Esophagus (tissue), 2 donors: ENCODE measurements around the gene RAB8A. TPM values are rescaled to one million over a fixed set of nuclear protein-coding genes. Genes with fewer than 3 reads are reported as not detected.

ENCODE experiments used
- H3K27ac ChIP-seq, 2 donors: one replicate each; pipeline ENCODE4 v1.5.1; 2013; ENCODE audit warnings: low read depth in 2 of 2, mild to moderate bottlenecking in 2 of 2, inconsistent platforms in 1 of 2, low read length in 1 of 2, moderate library complexity in 1 of 2
- H3K27me3 ChIP-seq, 2 donors: one replicate each; pipeline ENCODE4 v1.6.1; 2013; ENCODE audit warnings: low read length in 2 of 2, control low read depth in 1 of 2, mild to moderate bottlenecking in 1 of 2; ENCODE audit not compliant: insufficient read depth in 2 of 2, control insufficient read depth in 1 of 2
- H3K36me3 ChIP-seq, 2 donors: one replicate each; pipeline ENCODE4 v1.6.1; 2013; ENCODE audit warnings: low read length in 1 of 2; ENCODE audit not compliant: control insufficient read depth in 2 of 2, insufficient read depth in 2 of 2
- H3K4me1 ChIP-seq, 2 donors: one replicate each; pipeline ENCODE4 v1.6.1; 2013; ENCODE audit warnings: low read length in 1 of 2; ENCODE audit not compliant: control insufficient read depth in 2 of 2, insufficient read depth in 2 of 2
- H3K4me3 ChIP-seq, 2 donors: one replicate each; pipeline ENCODE4 v1.5.1; 2013; ENCODE audit warnings: low read length in 2 of 2, mild to moderate bottlenecking in 2 of 2, low read depth in 1 of 2, moderate library complexity in 1 of 2
- H3K9me3 ChIP-seq, 2 donors: one replicate each; pipeline ENCODE4 v1.6.1; 2013; ENCODE audit warnings: mild to moderate bottlenecking in 2 of 2, low read depth in 1 of 2, low read length in 1 of 2, moderate library complexity in 1 of 2; ENCODE audit not compliant: control insufficient read depth in 2 of 2, insufficient read depth in 1 of 2
- WGBS, 2 donors: extraction: QIAGEN DNeasy Blood & Tissue Kit; methylation state at CpG; one replicate each; pipeline ENCODE4 v1.1.7; 2013; 5-methylcytosine and 5-hydroxymethylcytosine counted together
- polyA plus RNA-seq, 2 donors: library from polyadenylated mRNA; stranded (reverse); fragments of 200-250 nt; gene quantifications; one replicate each; pipeline ENCODE4 v1.2.3, GENCODE V29; 2013
- donor health status: healthy with polysubstance abuse.
- donor health status: Bipolar disorder and iron deficiency.

The RAB8A gene
- polyA plus RNA-seq, 2 donors: 24.9 to 34.1 TPM

GRCh38 chr19:16070366-16070990, 41.2 kb upstream of the RAB8A start:
- Histone ChIP-seq H3K36me3 (peaks cover 2 to 6% of the 10 kb centered on the region in 2 donors), H3K4me1 (peaks cover 3 to 18% of the 10 kb centered on the region in 2 donors)

GRCh38 chr19:16071072-16071691, 40.5 kb upstream of the RAB8A start:
- WGBS, 2 donors: 81 to 82% methylated on average over 9 of the region's 9 CpGs
- Histone ChIP-seq H3K9me3 (no peaks in the 10 kb centered on the region), H3K27ac (peak overlapping the region; percentile 97), H3K36me3 (peaks cover 2 to 6% of the 10 kb centered on the region in 2 donors), H3K27me3 (no peaks in the 10 kb centered on the region), H3K4me1 (peaks cover 3 to 18% of the 10 kb centered on the region in 2 donors), H3K4me3 (no peak overlapping the region)

More at GRCh38 chr19:16070366-16070990, 41.2 kb upstream of the RAB8A start:
- H3K27ac ChIP-seq: peak overlapping the region; percentile 97
- H3K4me3 ChIP-seq: peak overlapping the region; percentile 89 to 94
- H3K9me3 ChIP-seq: no peaks in the 10 kb centered on the region
- no peaks in the 10 kb centered on the region for H3K27me3 ChIP-seq
- 18 to 28% methylated on average over 16 of the region's 16 CpGs for WGBS, 2 donors

DNA sequence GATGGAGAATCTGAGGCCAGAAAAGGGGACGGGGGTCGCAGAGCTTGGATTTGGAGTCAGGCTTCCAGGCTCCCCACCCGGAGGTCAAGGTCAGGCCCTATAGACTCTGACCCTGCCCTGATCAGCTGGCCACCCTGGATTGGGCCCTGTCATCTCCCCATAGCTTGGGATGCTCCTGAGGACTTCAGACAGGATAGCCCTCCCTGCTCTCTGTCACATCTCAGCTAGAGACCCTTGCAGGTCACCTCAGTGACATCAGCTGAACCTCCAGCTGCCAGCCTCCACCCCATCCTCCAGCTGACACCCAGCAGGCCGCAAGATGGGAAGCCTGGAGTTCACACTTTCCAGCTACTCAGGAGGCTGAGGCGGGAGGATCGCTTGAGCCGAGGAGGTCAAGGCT, 38.2 kb upstream of the RAB8A start:
- Histone ChIP-seq H3K27me3 (no peaks in the 10 kb centered on the region), H3K36me3 (peaks cover 2 to 6% of the 10 kb centered on the region in 2 donors), H3K4me3 (no peak overlapping the region), H3K27ac (peak overlapping the region in 1 of 2 donors; percentile 97), H3K4me1 (peaks cover 0 to 15% of the 10 kb centered on the region in 2 donors), H3K9me3 (no peaks in the 10 kb centered on the region)
- WGBS, 2 donors: 86 to 88% methylated on average over 7 of the region's 7 CpGs

DNA sequence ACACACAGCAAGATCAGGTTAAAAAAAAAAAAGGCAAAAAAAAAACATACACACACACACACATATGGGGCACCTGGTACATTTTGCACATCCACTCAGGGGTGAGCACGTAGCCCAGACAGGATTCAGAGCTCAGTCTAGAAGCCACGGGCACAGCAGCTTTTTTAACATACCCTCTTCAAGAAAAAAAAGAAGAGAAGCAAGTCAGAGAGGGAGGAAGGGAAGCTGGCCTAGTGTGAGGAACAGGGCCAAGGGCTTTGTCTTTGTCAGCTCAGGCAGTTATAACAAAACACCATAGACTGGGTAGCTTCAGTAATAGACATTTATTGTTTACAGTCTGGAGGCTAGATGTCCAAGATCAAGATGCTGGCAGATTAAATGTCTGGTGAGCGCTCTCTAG, 37.7 kb upstream of the RAB8A start:
- Histone ChIP-seq H3K9me3 (no peaks in the 10 kb centered on the region), H3K27me3 (no peaks in the 10 kb centered on the region), H3K36me3 (peaks cover 2 to 6% of the 10 kb centered on the region in 2 donors), H3K27ac (peak overlapping the region; percentile 69 to 98), H3K4me1 (peaks cover 0 to 15% of the 10 kb centered on the region in 2 donors), H3K4me3 (no peak overlapping the region)
- WGBS, 2 donors: 56 to 59% methylated on average over 3 of the region's 3 CpGs

DNA sequence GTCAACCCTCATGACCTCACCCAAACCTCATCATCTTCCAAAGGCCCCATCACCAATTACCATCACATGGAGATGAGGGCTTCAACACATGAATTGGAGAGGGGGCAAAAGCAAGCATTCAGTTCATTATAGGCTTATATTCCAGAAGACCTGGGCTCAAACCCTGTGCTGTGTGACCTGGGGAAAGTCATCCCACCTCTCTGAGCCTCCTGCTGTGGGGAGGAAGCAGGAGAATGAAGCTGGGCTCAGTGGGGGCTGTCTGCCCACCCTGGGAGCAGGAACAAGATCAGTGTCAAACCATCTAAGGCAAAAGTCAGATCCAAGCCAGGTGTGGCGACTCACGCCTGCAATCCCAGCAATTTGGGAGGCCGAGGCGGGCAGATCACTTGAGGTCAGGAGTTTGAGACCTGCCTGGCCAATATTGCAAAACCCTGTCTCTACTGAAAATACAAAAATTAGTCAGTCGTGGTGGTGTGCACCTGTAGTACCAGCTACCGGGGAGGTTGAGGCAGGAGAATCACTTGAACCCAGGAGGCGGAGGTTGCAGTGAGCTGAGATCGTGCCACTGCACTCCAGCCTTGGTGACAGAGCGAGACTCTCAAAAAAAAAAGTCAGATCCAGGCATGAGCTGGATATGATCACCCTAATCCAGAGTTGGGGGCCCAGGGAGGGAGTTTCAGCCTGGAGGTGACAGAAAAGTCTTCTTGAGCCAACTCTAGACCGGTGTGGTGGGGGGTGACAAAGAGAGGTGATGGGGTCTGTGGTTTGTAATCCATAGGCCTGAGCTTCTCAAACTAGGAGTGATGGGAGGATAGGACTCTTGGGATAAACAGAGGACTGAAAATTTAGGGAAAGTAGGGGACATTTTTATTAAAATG, 37.0 kb upstream of the RAB8A start:
- H3K4me1 ChIP-seq: peaks cover 0 to 13% of the 10 kb centered on the region in 2 donors

GRCh38 chr19:16075430-16076153, 36.1 kb upstream of the RAB8A start:
- Histone ChIP-seq H3K4me1 (peaks cover 0 to 9% of the 10 kb centered on the region in 2 donors), H3K4me3 (peak overlapping the region; percentile 81 to 88), H3K9me3 (no peaks in the 10 kb centered on the region), H3K27me3 (no peaks in the 10 kb centered on the region), H3K36me3 (peaks cover 2 to 7% of the 10 kb centered on the region in 2 donors), H3K27ac (peak overlapping the region; percentile 97 to 98)
- WGBS, 2 donors: 29 to 30% methylated on average over 21 of the region's 21 CpGs

More for the DNA sequence above, 37.0 kb upstream of the RAB8A start:
- Histone ChIP-seq H3K4me3 (no peak overlapping the region), H3K27ac (peak overlapping the region; percentile 97 to 98), H3K36me3 (peaks cover 2 to 6% of the 10 kb centered on the region in 2 donors), H3K9me3 (no peaks in the 10 kb centered on the region), H3K27me3 (no peaks in the 10 kb centered on the region)
- WGBS, 2 donors: 89 to 91% methylated on average over 10 of the region's 10 CpGs

GRCh38 chr19:16076154-16076957, 35.3 kb upstream of the RAB8A start, which contains the start of gene TPM4:
Gene TPM4 (plus strand): TSS chr19:16076495. CDS start chr19:16076566, 71 bp downstream.
- H3K9me3 ChIP-seq: no peaks in the 10 kb centered on the region
- peak within 1 kb of the TSS; percentile 81 to 88 for H3K4me3 ChIP-seq
- H3K36me3 ChIP-seq: peaks cover 2 to 7% of the 10 kb centered on the region in 2 donors
- peak within 1 kb of the TSS; percentile 97 to 98 for H3K27ac ChIP-seq
- peaks cover 0 to 6% of the 10 kb centered on the region in 2 donors for H3K4me1 ChIP-seq
- H3K27me3 ChIP-seq: no peaks in the 10 kb centered on the region
- WGBS, 2 donors: 1% methylated on average over 89 to 101 of the region's 101 CpGs

DNA sequence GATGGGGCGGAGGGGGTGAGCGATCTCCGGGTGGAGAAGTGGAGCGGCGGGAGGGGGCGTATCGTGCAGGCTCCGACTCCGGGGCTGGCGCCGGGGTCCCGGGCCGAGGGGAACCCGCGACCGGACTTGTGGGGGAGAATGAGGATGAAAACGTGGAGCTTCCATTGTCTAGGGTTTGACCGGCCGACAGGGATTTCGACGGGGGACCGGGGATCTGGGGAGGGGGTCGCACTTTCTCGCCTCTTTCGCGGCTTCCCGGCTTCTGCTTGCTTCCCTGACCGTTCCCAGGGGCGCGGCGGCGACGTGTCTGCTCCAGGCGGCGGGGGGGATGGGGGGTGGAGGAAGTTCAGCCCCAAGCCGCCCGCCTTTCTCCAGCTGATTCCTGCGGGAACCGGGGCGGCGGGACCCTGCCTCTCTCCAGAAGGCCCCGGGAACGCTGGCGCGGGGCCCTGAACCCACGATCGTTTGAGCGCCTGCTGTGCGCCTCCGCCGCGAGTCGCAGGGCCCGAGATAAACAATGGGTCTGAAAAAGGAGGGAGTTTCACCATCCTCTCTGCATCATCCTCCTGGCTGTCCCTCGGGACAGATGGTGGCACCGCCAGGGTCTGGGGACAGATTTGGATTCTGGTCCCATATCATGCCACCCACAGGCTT, 34.6 kb upstream of the RAB8A start:
- Histone ChIP-seq H3K27ac (peak overlapping the region; percentile 97 to 98), H3K4me1 (peaks cover 0 to 4% of the 10 kb centered on the region in 2 donors), H3K4me3 (peak overlapping the region; percentile 81 to 88), H3K27me3 (no peaks in the 10 kb centered on the region), H3K36me3 (peaks cover 2 to 12% of the 10 kb centered on the region in 2 donors), H3K9me3 (no peaks in the 10 kb centered on the region)
- 0 to 1% methylated on average over 47 to 56 of the region's 56 CpGs for WGBS, 2 donors
